SHP77 (cell line): ENCODE results near the gene PRDX4.
A peak's percentile ranks its signal among the peaks of the same experiment; 100 is the strongest.
"Not testable (repeated sequence)": the region's sequence is repeated elsewhere in the genome, so short reads cannot be mapped to it uniquely, and the experiment has no call there.

Source experiments
- DNase-seq, 2 experiments: peaks; one replicate each; lab custom pipeline; 2025; lab: John Stamatoyannopoulos, UW

Gene PRDX4

GRCh38 chrX:23667239-23668177 lies at the start of gene PRDX4:
TSS of gene PRDX4 (plus strand) at chrX:23667493. CDS start at chrX:23667571, 78 bp downstream.
- DNase-seq, result peak; percentile 35 to 74

- DNase-seq, result no peak
These were observed 45.5 kb upstream of the PRDX4 start for GRCh38 chrX:23621621-23622265.

GRCh38 chrX:23623797-23624196 lies 43.5 kb upstream of the PRDX4 start:
- DNase-seq, result no peak

- no peak for DNase-seq
These were observed 40.6 kb upstream of the PRDX4 start for GRCh38 chrX:23626651-23627050.

- no peak for DNase-seq
These were observed 39.2 kb upstream of the PRDX4 start for GRCh38 chrX:23628131-23628530.

- no peak for DNase-seq
These were observed 36.2 kb upstream of the PRDX4 start for GRCh38 chrX:23631136-23631535.

GRCh38 chrX:23633834-23634580 lies 33.3 kb upstream of the PRDX4 start:
- no peak for DNase-seq

GRCh38 chrX:23637187-23637586 lies 30.1 kb upstream of the PRDX4 start:
- DNase-seq, result no peak

GRCh38 chrX:23643020-23643419 lies 24.3 kb upstream of the PRDX4 start:
- no peak for DNase-seq

GRCh38 chrX:23644744-23645143 lies 22.5 kb upstream of the PRDX4 start:
- DNase-seq, result no peak

- DNase-seq, result no peak
These were observed 11.2 kb upstream of the PRDX4 start for GRCh38 chrX:23656091-23656490.

GRCh38 chrX:23656684-23657083 lies 10.6 kb upstream of the PRDX4 start:
- no peak for DNase-seq

GRCh38 chrX:23659339-23659738 lies 8.0 kb upstream of the PRDX4 start:
- no peak for DNase-seq

GRCh38 chrX:23660083-23660765 lies 7.1 kb upstream of the PRDX4 start:
- DNase-seq, result not testable (repeated sequence)

GRCh38 chrX:23660766-23661132 lies 6.5 kb upstream of the PRDX4 start:
- no peak for DNase-seq

- DNase-seq, result no peak
These were observed 5.6 kb upstream of the PRDX4 start for GRCh38 chrX:23661671-23662070.

- no peak for DNase-seq
These were observed 5.1 kb upstream of the PRDX4 start for GRCh38 chrX:23662187-23662586.

- DNase-seq, result no peak
These were observed 4.4 kb upstream of the PRDX4 start for GRCh38 chrX:23662853-23663252.

GRCh38 chrX:23664496-23664895 lies 2.8 kb upstream of the PRDX4 start:
- no peak for DNase-seq

- no peak for DNase-seq
These were observed 1.0 kb upstream of the PRDX4 start for GRCh38 chrX:23666282-23666681.

GRCh38 chrX:23668335-23668734 lies 1.0 kb downstream of the PRDX4 start:
- no peak for DNase-seq

- DNase-seq, result no peak
These were observed 3.2 kb downstream of the PRDX4 start for GRCh38 chrX:23670528-23670927.
